Erythroblast (primary cell): ENCODE data around the gene GALNT8.

Experiments
- DNase-seq, 2 experiments: peaks; one replicate each; lab custom pipeline; 2025; lab: John Stamatoyannopoulos, UW
- GATA1 ChIP-seq: IDR thresholded peaks from 2 replicates; pipeline ENCODE4 v1.6.1; 2011; ENCODE audit warnings: low read depth, mild to moderate bottlenecking, control low read depth, low read length, moderate library complexity
- POLR2A ChIP-seq: IDR thresholded peaks from 2 replicates; pipeline ENCODE4 v1.6.1; 2011; ENCODE audit warnings: mild to moderate bottlenecking, low read length

GALNT8 gene

DNA sequence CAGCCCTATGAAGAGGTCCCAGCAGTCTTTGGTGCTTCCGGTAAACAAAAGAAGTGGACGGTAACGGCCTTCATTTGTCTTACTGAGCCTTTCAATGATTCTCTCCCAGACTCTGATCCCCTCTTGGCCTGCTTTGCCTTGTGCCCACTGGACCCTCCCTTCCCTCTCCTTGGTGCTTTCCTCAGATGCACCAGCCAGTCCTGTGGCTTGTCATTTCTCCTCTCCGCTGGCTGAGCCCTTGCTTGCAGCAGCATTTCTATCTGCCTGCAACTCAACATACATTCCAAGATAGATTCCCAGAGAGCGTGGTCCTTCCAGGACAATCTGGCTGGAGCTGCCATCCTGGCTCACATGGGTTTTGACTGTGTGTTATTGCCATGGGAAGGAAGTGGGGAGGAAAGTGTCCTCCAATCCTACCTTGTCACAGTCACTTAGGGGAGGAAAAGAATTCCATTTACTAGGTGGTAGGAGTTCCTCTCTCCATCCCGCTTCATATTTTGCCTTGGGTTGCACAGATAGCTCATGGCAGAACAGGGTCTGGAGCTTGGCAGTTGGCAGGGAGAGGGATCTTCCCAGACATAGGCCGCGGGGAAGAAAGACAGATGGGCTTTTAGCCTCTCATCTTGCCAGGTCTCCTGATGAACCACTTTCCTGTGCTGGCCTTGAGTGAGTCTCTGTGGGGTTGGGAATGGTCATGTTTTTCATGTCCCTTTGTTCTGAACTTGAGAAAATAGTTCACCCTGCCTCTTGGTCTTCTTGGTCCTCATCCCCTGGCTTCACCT lies 96.7 kb downstream of the GALNT8 start:
- TF ChIP-seq POLR2A (no peak), GATA1 (no peak)
- DNase-seq = no peak

DNA sequence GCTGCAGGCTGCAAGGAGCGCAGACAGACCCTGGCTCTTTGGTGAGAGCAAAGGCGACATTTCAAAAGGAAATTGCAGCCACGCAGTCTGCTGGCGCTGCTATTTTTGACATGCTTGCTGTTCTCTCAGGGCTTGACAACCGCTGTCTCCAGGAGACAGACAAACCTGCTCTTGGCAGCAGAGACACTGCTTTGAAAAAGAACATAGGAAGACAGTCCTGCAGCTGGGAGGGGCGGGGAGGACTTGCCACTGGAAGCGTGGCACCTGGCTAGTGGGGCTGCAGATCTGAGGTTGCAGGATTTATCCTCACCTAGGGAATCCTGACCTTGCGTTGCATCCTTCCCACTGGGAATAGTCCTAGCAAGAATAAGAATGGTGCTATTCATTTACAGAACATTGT lies 97.7 kb downstream of the GALNT8 start:
- no peak for DNase-seq
- TF ChIP-seq GATA1 = no peak
- TF ChIP-seq POLR2A = no peak

DNA sequence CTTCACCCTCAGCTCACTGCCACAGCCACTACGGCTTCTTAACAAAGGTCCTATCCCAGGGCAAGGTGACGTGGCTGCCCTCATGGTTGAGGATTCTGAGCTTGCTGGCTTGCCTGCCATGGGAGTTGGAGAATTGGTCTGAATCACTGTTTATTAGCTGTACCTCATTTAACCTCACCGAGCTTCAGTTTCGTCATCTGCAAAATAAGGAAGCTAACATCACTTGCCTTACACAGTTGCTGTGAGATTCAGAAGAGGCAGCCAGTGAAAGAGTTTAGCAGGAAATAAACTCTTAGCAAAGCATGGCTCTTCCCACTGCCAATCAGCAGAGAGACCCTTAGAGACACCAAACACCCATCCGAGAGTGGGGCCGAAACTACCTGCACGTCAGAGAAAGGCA lies 99.5 kb downstream of the GALNT8 start:
- TF ChIP-seq POLR2A (no peak), GATA1 (no peak)
- no peak for DNase-seq

DNA sequence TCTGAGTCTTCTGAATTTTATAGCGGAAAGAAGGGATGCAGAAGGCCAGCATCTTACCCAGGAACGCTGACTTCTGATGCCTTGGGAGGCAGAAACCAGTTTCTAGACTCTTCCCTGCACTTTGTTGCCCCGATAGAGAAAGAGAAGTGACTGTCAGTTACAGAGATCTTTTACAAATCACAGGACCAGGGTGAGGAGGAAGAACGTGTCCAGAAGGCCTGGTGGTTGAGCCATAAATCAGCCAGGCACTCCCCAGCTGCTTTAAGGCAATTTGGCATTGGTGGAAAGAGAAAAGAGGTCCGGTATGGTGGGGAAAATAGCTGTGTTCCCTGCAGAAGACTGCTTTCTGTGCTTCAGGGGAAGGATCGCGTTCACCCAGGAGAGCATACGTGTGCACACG lies 100.8 kb downstream of the GALNT8 start:
- no peak for DNase-seq
- TF ChIP-seq POLR2A (no peak), GATA1 (no peak)
